Kidney glomerular epithelial cell (primary cell): ENCODE results near the gene CPLX4.
"Not testable (repeated sequence)": the region's sequence is repeated elsewhere in the genome, so short reads cannot be mapped to it uniquely, and the experiment has no call there.

Experiments used
- DNase-seq: peaks from one replicate; lab custom pipeline; 2025; lab: John Stamatoyannopoulos, UW

The CPLX4 gene

DNA sequence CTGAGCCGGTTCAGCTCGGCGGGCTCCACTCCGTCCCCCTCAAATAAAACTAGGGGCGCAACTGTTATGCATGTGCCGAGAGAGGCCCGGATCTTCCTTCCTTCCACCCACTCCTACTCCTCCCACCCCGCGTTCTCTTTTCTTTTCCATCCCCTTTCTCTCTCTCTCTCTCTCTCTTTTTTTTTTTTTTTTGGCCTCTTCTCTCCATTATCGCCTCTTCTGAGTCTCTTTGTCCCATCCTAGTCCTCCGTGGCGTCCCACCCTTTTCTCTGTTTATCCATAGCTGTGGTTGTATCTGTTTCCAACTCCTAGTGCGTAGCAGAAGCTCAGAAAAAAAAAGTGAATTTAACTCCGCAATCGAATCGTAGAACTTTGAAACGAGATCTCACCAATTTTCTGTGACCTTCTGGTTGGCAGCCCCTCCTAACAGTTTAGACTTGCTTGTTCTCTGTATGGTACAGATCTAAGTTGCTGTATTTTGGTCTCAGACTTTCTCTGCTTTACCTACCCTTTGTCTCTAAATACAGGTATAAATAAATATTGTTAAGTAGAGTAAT, 48.8 kb downstream of the CPLX4 start:
- DNase-seq, result no peak

DNA sequence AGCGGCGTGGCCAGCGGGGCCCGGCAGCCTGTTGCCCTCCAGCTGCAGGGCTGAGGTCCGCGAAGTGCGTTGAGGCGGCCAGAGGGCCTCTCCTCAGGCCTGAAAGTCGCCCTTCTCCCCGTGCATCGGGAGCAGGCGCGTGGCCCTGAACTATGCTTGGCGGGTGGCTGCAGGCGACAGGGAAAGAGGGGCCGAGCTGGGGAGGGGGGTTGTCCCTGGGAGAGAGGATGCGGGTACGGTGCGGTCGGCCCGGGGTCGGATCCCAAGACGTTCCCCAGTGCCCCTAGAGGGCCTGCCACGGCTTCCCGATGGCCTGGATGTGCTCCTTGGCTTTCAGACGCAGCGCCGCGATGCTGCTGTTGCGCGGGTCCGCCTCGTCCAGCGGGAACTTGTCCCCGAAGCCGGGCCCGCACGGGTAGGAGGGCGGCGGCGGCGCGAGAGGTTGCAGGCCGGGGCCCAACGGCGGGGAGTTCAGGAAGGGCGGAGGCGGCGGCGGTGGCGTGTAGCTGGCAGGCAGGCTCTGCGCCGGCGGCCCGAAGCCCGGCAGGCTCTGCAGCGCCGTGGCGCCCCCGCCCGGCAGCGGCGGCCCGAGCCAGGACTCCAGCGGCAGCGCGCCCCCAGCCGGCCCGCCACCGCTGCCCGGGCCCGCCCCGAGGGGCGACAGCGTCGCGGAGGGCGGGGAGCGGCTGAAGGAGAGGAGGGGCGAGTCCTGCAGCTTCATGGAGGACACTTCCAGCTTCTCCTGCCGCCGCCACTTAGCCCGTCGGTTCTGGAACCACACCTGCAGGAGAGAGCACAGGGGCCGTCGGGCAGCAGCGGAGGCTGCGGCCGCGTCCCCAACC, 49.5 kb downstream of the CPLX4 start:
- DNase-seq, result no peak

DNA sequence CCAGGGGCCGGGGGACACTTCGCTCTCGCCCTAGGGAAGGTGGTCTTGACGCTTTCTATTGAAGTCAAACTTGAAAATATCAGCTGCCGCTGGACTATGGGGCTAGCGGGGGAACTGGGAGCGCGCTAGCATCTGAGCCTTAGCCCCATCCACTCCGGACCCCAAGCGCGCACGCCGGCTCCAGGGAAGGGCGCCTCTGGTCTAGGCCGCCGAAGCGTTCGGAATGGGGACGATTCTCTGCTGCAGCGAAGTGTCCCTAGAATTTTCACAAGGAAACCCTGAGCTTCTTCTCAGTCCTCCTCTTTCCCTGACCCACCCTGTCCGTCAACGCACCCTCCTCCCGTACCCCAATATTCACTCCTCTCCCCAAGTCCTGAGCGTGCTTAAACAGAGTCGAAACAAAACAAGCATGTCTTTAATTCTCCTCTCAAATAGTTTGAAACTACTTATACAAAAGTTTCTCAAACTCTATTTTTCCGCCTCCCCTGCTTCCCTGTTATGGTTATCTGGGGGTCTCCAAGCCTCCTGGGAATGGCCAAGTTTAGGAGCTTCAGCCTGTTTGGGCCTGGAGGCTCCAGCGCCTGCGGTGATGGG, 50.2 kb downstream of the CPLX4 start:
- DNase-seq, result no peak

- no peak for DNase-seq
These were observed 50.8 kb downstream of the CPLX4 start for GRCh38 chr18:59267503-59268126.

DNA sequence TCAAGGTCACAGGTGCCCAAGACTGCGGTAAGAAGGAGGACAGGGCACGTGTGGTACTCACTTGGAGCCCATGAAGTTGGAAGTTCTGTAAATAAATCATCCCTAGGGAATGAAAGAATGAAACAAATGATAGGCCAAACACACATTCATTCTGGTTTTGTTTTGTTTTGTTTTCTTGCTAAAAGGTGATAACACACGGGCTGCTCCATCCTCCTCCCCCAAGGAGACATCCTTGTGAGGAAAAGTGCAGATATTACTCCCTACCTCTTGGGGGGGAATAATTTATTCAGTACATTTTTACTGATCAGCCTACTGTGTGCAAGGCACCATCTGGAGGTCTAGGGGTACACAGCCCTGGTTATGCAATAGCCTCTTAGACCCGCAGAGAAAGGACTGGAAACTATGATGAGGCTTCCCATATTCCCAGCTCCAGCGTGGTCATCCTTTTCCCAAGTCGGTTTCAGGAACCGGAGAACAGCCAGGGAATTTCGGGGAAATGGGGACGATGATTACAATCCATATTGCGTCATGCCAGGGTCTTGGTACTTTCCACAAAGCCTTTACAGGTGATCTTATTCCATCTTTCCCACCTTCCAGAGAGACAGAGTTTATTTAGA, 51.5 kb downstream of the CPLX4 start:
- no peak for DNase-seq

GRCh38 chr18:59266459-59266858, 52.0 kb downstream of the CPLX4 start:
- no peak for DNase-seq

DNA sequence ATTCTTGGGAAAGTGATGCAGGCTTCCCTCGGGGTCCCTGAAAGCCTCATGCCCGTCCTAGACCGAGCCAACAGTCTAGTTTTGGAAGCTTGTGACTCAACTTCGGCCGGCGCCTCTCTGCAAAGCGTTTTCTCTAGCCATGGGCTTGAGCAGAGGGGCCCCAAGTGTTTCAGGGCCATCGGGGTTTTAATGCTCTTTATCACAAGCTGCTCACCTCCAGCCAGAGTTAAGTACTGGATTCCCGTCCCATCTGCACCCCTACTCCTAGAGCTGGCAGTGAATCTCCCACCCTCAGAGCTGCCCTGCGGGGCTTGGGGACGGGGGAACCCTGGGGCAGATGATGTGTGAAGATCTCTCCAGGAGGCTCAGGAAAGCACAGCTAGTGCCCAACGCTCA, 52.5 kb downstream of the CPLX4 start:
- DNase-seq, result no peak

DNA sequence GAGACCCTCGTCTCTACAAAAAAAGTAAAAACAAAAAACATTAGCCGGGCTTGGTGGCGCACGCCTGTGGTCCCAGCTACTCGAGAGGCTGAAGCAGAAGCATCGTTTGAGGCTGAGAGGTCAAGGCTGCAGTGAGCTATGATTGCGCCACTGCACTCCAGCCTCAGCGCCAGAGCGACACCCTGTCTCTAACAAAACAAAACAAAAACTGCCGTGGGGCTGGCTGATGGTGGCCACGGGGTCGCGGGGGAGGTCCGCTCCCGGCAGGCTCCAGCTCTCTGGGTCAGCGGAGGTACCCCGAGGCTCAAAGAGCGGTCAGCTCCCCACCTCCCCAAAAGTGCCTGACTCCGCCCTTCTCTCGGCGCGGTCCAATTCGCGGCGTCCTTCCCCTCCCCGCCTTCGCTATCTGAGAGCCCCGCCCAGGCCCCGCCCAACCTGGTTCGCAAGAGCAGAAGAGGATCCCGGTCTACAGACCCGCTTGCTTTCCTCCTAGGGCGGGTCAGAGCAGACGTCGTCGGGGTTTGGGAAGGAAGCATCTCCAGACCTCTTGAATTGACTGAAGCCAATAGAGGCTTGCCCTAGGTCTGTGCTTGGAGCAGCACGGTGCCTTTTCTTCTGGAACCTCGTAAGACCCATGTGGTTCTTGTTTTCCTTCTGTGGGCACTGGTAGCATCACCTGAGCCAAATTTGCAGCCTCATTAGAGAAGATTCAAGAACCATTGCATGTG, 53.0 kb downstream of the CPLX4 start:
- no peak for DNase-seq

GRCh38 chr18:59264651-59265245, 53.7 kb downstream of the CPLX4 start:
- DNase-seq, result no peak

GRCh38 chr18:59264121-59264571, 54.3 kb downstream of the CPLX4 start:
- no peak for DNase-seq

GRCh38 chr18:59263661-59264060, 54.8 kb downstream of the CPLX4 start:
- no peak for DNase-seq

- not testable (repeated sequence) for DNase-seq
These were observed 56.2 kb downstream of the CPLX4 start for GRCh38 chr18:59262243-59262642.

DNA sequence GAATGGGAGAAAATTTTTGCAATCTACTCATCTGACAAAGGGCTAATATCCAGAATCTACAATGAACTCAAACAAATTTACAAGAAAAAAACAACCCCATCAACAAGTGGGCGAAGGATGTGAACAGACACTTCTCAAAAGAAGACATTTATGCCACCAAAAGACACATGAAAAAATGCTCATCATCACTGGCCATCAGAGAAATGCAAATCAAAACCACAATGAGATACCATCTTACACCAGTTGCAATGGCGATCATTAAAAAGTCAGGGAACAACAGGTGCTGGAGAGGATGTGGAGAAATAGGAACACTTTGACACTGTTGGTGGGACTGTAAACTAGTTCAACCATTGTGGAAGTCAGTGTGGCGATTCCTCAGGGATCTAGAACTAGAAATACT, 56.6 kb downstream of the CPLX4 start:
- not testable (repeated sequence) for DNase-seq

DNA sequence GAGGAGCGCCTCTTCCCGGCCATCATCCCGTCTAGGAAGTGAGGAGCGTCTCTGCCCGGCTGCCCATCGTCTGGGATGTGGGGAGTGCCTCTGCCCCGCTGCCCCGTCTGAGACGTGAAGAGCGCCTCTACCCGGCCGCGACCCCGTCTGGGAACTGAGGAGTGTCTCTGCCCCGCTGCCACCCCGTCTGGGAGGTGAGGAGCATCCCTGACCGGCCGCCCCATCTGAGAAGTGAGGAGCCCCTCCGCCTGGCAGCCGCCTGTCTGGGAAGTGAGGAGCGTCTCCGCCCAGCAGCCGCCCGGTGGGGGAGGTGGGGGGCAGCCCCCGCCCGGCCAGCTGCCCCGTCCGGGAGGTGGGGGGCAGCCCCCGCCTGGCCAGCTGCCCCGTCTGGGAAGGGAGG, 63.0 kb downstream of the CPLX4 start:
- not testable (repeated sequence) for DNase-seq

DNA sequence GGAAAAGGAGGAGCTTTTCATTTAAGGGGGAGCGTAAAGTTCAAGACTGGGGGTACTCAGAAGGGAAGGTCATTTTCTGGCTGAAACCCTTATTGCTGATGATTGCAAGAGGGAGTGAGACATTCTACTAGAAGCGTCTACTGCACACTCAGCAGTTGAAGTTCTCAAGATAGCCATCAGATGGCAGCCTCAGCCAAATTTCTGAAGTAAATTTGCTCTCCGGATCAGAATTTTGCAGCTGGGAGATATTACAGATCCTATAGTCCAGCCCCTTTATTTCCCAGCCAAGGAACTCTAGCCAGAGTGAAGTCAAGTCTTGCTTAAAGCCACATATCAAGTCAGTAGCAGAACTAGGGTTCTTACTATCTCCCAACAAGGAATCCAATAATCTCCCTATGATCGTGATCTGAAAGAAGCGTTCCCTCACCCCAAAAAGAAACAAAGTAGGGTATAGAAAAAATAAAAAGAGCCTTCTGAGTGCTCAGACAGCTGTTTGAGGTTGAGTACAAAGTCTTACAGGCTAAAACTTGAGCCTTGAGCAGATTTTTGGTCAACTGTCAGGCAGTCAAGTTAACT, 69.2 kb downstream of the CPLX4 start:
- peak; percentile 60 for DNase-seq

GRCh38 chr18:59246796-59247195, 71.7 kb downstream of the CPLX4 start:
- DNase-seq, result no peak
